NK-92 treated with Interleukin-12 subunit alpha and Interleukin-12 subunit beta, amount 100 ng/mL, for 24 hours (cell line): ENCODE data around the gene DISP2.

Experiments used
- DNase-seq: peaks from one replicate; lab custom pipeline; 2025; lab: John Stamatoyannopoulos, UW

Gene DISP2

GRCh38 chr15:40389824-40390595, 32.0 kb downstream of the DISP2 start:
- no peak for DNase-seq

- DNase-seq, result no peak
These were observed 35.2 kb downstream of the DISP2 start for GRCh38 chr15:40392986-40393948.

- DNase-seq, result no peak
These were observed 39.8 kb downstream of the DISP2 start for GRCh38 chr15:40397688-40398412.

- DNase-seq, result no peak
These were observed 40.4 kb downstream of the DISP2 start for GRCh38 chr15:40398413-40398873.

GRCh38 chr15:40399370-40399769, 41.4 kb downstream of the DISP2 start:
- DNase-seq, result no peak

- DNase-seq, result peak; percentile 95
These were observed 47.7 kb downstream of the DISP2 start, which contains the start of gene IVD for GRCh38 chr15:40405501-40406381. TSS of gene IVD (plus strand) at chr15:40405795. CDS start at chr15:40405828, 33 bp downstream.

- DNase-seq, result no peak
These were observed 49.4 kb downstream of the DISP2 start for GRCh38 chr15:40407330-40407990.

- no peak for DNase-seq
These were observed 51.3 kb downstream of the DISP2 start for GRCh38 chr15:40409366-40409765.

GRCh38 chr15:40410476-40410875, 52.5 kb downstream of the DISP2 start:
- DNase-seq, result no peak

- DNase-seq, result no peak
These were observed 54.2 kb downstream of the DISP2 start for GRCh38 chr15:40412095-40412759.

GRCh38 chr15:40413036-40413435, 55.0 kb downstream of the DISP2 start:
- DNase-seq, result no peak

GRCh38 chr15:40414816-40415215, 56.8 kb downstream of the DISP2 start:
- DNase-seq, result no peak

- no peak for DNase-seq
These were observed 57.2 kb downstream of the DISP2 start for GRCh38 chr15:40415226-40415625.

- DNase-seq, result no peak
These were observed 58.0 kb downstream of the DISP2 start for GRCh38 chr15:40416056-40416455.

GRCh38 chr15:40418126-40418525, 60.1 kb downstream of the DISP2 start:
- DNase-seq, result no peak

- no peak for DNase-seq
These were observed 62.2 kb downstream of the DISP2 start for GRCh38 chr15:40420071-40420713.

GRCh38 chr15:40420793-40421192, 62.8 kb downstream of the DISP2 start:
- DNase-seq, result no peak

- no peak for DNase-seq
These were observed 63.5 kb downstream of the DISP2 start for GRCh38 chr15:40421246-40422157.
